Measurements from ENCODE around the gene UBXN6. TPM values are rescaled to one million over a fixed set of nuclear protein-coding genes. Genes with fewer than 3 reads are reported as not detected.

The UBXN6 gene
- polyA plus RNA-seq, 3 donors, result 75.7 to 95.3 (median 87.0) TPM

DNA sequence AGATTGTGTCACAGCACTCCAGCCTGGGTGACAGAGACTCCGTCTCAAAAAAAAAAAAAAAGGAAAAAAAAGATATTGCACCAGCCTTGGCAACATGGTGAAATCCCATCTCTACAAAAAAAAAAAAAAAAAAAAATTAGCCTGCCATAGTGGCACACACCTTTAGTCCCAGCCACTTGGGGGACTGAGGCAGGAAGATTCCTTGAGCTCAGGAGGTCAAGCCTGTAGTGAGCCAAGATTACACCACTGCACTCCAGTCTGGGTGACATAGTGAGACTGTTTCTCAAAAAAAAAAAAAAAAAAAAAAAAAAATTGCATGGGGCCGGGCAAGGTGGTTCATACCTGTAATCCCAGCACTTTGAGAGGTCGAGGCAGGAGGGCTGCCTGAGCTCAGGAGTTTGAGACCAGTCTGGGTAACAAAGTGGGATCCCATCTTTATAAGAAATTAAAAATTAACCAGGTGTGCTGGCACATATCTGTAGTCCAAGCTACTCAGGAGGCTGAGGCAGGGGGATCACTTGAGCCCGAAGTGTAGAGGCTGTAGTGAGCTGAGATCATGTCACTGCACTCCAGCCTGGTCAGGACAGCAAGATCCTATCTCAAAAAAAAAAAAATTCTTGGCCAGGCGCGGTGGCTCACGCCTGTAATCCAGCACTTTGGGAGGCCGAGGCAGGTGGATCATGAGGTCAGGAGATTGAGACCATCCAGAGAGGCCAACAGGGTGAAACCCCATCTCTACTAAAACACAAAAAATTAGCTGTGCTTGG lies 7.4 kb upstream of the UBXN6 start:
- DNase-seq (ENCODE audit: low read depth in 3 of 3, low spot score in 2 of 3), result no peak

DNA sequence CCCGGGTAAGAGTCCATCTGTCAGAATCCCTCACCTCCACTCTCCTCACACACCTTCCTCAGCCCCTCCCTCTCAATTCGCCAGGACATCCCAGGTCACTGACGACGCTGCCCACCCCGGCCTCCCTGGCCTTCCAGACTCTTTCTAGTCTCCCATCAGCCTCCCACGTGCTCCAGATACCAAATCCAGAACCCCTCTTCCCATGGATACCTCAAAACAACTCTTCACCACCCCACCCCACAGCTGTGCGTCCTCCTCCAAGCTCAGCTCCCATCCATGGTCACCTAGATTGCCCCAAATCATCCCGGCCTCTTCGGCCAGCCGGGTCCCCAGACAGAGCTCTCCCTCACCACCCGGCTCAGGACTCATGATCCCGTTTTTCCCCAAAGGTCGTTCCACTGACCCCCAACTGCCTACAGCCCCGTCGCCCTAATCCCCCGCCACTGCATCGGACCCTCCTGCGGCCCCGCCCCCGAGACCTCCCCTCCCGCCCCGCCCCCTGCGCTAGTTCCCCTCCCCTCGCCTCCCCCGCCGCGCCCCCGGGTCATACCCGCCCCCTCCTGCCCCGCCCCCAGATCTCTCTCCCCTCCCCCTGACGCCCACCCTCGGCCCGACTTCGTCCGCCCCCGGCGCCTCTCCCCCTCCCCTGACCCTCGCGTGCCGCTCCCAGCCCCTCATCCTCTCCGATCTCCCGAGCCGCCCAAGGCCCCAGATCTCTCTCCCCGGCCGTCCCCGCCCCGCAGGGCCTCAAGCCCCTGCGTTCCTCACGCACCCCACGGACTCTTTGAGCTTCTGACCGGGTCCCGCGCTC lies 546 bp downstream of the UBXN6 start:
- DNase-seq (ENCODE audit: low read depth in 3 of 3, low spot score in 2 of 3), result no peak

DNA sequence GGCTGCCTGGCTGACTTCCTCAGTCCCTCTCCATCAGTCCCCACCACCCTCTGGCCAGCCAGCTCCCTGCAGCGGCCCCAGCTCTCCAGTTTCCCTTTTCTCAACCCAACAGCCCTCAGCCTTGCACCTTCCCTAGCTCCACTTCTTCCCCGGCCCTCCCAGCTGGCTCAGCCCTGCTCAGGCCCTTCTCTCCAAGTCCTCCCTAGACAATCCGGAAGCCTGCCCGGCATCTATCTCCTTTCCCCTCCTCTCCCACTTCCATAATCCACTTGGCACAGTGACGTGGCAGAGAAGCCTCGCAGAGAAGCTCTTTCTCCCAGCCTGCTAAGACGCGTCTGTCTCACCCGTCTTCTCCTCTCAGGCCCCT lies 1.1 kb downstream of the UBXN6 start:
- DNase-seq (ENCODE audit: low read depth in 3 of 3, low spot score in 2 of 3), result peak in 1 of 3 donors; percentile 20

DNA sequence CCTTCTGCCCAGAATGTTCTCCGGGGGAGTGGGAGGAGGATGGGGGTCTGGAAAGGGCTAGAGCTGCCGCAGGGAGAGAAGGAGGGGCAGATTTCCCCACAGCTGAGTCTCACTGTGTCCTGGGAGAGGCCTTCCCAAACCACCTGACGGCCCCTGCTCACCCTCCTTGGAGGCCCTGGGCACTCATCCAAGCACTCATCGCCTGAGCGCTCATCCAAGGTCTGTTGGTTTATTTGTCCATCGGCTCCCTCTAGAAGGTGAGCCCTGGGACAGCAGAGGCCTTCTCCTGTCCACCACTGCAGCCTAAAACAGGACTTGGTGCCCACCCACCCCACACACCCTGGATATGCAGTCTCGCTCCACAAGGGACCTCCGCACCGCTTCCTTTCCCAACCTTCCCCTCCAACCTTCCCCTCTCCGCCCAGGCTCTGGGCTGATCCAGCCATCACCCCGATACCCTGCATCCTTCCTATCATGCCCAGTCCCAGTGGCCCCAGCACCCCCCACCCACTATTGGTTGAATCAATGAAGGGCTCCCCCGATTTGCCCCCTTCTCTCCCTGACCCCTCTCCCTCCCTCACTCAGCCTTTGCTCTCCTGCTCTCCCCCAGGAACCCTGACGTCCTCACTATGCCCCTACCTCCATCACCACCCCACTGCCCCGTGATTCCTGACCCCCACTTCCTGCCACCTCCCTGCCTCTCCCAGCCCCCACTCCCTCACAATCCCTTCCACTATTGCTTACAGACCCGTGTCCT lies 1.7 kb downstream of the UBXN6 start:
- DNase-seq (ENCODE audit: low read depth in 3 of 3, low spot score in 2 of 3), result peak in 2 of 3 donors; percentile 25 to 66

DNA sequence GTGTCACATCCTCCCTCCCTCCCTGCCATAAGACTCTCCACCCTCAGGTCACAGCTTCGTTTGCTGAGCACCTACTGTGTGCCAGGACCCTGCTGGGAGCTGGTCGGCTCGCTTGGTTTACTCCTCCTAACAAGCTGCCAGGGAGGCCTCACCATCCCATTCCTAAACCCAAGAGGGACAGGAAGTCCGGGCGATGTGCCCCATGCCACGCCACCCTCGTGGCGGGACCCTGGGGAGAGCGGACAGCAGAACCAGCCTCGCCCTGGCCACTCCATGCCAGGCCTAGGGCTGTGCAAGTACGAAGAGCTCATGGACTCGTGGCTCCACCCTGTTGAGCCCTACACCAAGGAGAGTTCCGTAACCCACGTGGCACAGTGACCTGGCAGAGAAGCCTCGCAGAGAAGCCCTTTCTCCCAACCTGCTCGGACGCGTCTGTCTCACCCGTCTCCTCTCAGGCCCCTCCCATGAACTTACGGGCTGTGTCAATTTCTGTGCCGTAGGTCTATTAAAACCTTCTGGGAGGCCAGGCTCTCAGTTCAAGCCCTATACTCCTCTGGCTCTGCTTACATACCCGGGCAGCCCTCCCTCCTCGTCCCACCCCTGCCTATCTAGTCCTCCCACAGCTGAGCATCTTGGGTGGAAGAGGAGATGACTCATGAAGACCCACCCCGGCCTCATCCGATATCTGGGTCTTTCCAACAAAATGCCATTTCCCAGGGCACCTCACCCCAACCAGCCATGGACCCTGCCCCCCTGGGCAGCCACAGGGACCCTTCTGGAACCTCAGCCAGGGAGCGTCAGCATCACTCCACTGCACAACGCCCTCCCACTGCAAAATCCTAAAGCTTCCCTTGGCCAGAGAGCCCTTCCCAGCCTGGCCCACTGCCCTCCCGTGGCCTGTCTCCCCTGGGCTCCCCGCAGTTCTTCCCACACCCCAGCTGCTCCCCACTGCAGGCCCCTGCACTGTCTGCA lies 2.6 kb downstream of the UBXN6 start:
- DNase-seq (ENCODE audit: low read depth in 3 of 3, low spot score in 2 of 3), result no peak

DNA sequence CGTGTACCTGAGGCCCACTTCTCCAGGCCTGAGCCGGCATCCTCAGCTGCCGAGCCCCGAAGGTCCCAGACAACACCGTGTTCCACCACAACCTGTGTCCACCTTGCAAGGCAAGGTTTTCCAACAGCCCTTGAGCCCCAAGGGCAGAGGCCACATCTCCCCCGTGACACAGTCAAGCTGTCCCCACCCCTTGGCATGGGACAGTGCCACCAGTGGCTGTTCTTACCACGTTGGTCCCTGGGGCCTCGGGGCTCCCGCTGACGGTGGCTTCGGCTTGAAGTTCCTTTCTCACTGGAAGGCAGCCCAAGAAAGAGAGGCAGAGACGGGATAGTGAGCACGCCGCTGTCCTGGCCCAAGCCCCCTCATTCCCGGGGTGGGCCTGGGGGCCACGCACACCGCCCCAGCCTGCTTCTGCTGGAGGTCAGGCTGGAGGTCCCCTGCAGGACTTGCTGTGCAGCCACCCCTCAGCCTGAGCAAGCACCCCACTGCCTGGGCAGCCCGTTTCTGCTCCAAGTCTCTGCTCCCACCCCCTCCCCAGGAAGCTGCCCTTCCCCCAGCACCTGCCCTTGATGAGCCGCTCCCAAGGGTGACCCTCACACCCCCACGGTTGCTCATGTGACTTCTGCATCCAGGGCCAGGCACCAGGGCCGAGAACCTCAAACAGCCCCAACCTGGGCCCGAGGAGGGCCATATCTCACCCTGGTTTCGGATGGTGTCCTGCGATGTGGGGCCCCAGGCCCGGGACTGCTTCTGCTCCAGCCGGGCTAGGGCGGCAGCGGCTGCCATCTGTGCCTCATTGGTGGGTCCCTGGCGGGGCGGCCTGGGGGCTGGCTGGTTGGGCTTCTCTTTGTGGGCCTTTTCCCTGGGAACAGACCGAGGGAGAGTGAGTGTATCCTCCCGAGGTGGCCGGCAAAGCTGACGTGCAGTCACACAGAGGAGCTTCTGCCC lies 4.1 kb downstream of the UBXN6 start:
- DNase-seq (ENCODE audit: low read depth in 3 of 3, low spot score in 2 of 3), result no peak

DNA sequence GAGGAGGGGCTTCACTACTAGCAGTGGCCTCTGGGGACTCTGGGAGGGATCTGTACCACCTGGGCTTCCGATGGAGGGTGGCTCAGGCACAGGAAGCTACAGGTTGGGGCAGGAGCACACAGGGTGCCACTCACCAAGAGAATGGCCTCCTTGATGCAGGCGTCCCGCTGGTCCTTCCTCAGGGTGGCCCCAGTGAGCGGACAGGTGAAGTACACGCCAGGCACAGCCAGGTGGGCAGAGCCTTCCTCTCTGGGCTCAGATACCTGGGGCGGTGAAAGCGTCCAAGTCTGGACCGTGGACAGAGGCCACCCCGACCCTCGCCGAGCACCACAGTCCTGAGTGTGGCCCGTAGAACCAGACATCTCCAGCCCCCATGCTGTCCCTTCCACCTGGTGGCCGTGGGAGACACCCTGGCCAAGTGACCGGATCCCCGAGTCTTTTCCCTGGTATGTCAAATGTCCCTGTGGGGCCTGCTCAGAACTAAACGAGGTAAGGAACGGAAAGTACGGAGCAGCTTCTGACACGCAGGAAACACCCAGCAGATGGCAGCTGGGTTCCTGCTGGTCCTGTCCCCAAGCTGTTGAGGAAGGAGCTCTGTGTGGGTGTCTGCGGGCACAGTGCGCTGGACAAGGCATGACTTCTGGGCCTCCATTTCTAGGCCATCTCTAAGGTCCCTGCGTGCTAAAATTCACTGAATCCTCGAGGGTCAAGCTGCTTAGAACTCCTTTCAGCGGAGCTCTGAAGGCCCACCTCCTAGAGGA lies 5.2 kb downstream of the UBXN6 start:
- no peak for DNase-seq (ENCODE audit: low read depth in 3 of 3, low spot score in 2 of 3)

DNA sequence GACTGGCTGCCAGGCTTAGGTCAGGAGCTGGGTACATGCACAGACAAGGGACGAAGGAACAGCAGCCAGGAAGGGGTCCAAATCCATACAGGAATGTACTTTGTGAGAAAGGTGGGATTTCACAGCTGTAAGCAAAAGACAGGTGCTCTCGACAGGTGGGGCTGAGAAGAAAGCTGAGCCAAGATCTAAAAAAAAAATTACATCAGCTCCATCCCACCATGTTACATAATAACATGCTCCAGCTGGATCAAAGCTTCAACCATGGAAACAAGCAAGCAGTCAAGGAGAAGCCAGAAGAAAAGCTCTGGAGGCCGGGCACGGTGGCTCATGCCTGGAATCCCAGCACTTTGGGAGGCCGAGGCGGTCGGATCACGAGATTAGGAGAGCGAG lies 8.0 kb downstream of the UBXN6 start:
- DNase-seq (ENCODE audit: low read depth in 3 of 3, low spot score in 2 of 3), result no peak

DNA sequence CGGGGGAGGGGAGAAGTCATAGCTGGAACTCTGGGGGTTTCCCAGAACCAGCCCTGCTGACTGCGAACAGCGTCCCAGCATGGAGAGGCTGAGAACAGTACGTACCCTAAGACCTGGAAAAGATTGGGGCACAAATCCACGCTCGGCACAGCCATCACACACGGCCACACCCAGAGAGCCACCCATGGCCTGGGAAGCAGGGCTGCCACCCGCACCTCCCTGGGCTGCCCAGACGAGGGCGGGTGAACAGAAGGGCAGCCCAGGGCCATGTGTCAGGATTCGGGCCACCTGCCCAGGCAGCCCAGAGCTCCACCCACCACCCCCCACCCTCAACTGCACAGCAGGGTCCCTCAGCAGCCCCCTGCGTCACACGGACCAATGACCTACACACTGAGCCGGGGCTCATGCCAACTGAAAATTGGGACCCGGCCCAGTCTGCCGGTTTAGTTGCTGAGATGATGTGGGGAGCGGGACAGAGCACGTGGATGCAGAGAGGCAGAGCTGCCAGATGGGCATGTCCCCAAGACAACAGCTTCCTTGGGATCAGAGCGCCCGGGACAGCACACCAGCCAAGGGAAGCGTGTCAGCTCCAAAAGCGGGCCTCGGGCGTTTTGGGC lies 8.5 kb downstream of the UBXN6 start:
- DNase-seq (ENCODE audit: low read depth in 3 of 3, low spot score in 2 of 3), result no peak

DNA sequence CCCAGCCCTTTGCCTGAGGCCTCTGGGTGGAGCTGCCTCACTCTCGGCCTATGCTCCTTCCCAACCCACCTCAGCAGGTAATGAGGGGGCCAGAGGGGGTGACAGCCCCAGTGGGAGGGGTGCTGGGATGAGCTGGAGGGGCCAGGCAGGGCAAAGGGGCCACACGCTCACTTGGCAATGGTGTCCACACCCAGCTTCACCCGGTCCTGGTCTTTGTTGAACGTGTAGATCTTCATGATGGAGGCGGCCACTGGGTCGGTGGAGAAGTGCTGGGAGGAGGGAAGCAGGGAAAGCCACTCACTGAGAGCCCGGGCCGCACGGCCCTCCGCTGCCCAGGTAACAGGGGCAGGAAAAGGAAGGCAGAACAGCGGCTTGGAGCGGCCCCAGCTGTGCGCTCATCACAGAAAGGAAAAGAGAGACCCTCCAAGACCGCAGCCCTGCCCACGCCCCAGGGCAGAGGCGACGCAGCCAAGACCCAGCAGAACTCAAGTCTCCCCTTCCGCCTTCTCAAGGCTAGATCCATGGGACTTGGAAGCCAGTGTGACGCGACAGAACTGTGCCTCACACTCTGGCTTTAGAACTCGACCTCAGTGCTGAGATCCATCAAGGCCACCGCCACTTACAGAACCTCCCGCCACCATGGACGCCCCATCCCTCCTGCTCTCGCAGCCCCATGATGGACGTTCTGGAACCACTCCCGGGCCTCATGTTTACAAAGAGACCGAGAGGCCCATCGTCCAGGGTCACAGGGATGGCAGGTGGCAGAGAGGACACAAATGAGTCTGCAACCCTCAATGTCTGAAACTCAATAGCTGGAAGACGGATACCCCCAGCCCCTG lies 9.2 kb downstream of the UBXN6 start:
- no peak for DNase-seq (ENCODE audit: low read depth in 3 of 3, low spot score in 2 of 3)

DNA sequence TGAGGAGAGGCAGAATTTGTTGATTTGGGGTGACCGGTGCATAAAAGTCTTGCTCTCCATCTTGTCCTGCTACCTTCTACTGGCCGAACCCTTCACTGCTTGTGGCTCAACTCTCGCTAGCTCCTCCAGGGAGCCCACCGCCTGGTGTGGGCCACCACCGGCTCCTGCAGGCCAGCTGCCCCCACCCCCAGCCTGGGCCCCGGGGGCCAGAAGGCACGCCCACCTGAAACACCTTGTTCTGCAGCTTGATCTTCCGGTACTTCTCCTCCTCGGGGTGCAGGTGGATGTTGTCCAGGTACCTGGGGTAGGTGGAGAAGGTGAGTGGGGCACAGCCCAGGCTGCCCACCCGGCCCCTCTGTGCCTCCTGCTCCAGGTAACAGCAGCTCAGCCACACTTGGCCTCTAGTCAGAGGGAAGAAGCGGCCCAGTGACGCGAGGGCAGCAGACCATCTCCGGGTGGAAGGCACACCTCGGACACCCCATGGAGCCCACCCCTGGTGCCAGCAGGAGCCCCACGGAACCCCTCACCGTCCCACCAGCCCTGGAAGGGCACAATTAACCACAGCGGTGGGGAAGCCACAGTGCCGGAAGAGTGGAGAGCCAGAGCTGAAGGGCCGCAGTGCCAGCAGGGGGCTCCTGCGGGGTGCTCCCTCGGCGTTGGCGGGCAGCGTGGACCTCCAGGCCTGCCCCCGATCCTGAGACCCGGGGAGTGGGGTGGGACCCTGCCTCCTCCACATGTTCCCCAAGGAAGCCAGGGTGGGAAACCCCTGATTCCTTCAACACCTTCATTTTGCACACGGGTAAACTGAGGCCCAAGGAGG lies 10.1 kb downstream of the UBXN6 start:
- DNase-seq (ENCODE audit: low read depth in 3 of 3, low spot score in 2 of 3), result no peak

DNA sequence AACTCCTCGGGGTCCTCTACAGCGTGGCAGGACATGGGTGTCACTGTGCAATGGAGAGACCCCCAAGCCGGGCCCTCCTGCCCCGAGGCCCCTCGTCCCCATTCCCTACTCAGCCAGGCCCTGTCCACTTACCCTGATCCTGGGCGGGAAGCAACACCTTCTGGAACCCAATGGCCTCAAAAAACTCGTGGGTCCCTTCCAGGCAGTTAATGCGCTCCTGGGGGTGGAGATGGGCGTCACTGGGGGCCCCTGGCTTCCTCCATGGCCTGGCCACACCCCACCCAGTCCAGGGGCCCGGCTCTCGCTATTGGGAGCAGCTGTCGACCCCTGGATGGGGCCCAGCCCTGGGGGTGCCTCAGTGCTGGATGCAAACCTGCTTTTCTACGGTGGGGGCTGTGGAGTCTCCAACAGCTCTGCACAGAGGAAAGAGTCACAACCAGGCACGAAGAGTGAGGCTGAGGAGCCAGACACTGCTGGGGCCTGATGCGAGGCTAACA lies 10.8 kb downstream of the UBXN6 start:
- no peak for DNase-seq (ENCODE audit: low read depth in 3 of 3, low spot score in 2 of 3)

DNA sequence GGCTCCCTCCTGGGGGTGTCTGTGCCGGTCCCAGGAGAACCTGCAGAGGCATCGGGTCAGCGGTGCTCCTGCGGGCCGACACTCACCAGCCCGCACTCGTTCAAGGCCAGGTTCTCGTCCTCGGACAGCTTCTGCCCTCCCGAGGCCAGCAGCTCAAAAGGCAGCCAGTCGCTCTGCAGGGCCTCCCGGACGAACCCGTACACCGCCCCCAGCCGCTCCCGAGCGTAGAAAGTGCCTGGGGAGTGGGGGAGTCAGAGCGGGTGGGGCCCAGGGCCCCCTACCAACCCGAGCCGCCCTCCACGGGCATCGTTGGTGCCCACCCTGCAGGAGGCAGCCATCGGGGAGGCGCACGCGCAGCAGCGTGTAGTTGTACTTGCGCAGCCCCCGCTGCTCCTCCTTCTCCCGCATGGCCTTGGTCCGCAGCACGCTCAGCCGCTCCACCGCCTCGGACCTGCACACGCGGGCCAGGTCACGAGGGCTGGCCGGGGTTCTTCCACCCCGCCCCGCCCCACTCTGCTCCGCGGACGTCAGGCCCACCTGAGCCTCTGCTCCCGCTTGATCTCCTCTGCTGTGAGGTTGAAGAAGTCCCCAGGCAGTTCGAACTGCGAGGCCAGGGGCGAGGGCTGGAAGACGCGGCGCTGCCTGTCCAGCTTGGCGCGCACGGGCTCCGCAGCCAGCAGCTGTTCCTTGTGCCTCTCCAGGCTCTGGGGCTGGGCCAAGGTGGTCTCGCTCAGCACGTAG lies 11.5 kb downstream of the UBXN6 start:
- no peak for DNase-seq (ENCODE audit: low read depth in 3 of 3, low spot score in 2 of 3)

DNA sequence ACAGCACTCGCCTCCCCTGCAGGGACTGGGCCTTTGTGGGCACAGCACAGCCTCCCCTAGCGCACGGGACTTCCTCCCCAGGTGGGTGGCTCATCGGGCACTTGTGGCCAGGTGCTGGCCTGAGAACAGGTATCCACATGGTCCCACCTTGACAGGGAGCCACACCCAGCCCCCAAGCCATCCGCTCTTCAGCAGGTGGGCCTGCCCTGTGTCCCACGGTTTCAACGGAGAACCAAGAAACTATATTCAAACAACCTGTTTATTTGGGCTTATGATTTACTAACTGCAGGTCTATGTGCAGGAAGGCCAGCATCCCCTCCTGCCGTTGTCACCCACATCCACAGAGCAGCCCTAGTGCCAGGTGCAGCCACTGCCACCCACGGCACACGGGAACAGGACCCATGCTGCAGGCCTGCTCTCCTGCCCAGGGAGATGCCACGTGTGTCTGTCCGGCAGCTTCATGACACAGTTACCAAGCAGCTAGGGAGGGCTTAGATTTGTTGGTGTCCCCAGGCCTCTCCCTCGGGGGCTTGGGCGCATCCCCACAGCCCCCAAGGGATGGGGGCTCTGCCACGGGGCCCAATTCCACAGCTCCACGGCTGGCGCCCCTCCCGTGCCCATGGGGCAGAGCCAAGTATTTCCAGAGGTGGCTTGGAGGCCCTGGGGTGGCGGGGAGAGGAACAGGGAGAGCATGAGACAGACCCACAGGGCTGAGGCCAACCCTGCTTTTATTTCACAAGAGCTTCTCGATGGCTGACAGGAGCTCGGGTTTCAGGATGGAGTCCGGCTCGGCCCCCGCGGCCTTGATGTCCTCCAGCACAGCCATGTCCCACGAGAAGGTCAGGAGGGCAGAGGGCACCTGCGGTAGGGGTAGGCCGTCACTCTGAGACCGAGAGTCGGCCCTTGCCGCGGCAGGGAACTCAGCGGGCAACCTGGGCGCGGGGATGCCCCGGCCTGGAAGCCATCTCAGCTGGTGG lies 12.5 kb downstream of the UBXN6 start:
- DNase-seq (ENCODE audit: low read depth in 3 of 3, low spot score in 2 of 3), result no peak

Measured in right renal cortex interstitium (tissue), 3 donors.